Neural cell (in vitro differentiated cells): Measurements from ENCODE around the gene USP32.
"Not testable (repeated sequence)": the region's sequence is repeated elsewhere in the genome, so short reads cannot be mapped to it uniquely, and the experiment has no call there.

Experiments
- EP300 ChIP-seq: fragments of 450-650 bp; conservative IDR thresholded peaks from 2 replicates; pipeline ENCODE4 v1.6.1; 2014; ENCODE audit warnings: antibody characterized with exemption, mild to moderate bottlenecking, moderate library complexity; ENCODE audit not compliant: poor library complexity, severe bottlenecking
- EZH2 ChIP-seq: fragments of 200-600, 300-800 bp; shearing (Covaris generic), sonication (generic); IDR thresholded peaks from 2 replicates; pipeline ENCODE4 v1.6.1; 2014; ENCODE audit warnings: antibody characterized with exemption, low read length, borderline replicate concordance, mild to moderate bottlenecking; ENCODE audit not compliant: insufficient read depth, poor library complexity, severe bottlenecking
- MXI1 ChIP-seq: fragments of 450-650 bp; conservative IDR thresholded peaks from 2 replicates; pipeline ENCODE4 v1.6.1; 2014; ENCODE audit warnings: antibody characterized with exemption, mild to moderate bottlenecking; ENCODE audit not compliant: poor library complexity, severe bottlenecking
- POLR2AphosphoS5 ChIP-seq: IDR thresholded peaks from 2 replicates; pipeline ENCODE4 v1.6.1; 2012
- RAD21 ChIP-seq: fragments of 450-650 bp; conservative IDR thresholded peaks from 2 replicates; pipeline ENCODE4 v1.6.1; 2014; ENCODE audit warnings: antibody characterized with exemption, mild to moderate bottlenecking, moderate library complexity
- REST ChIP-seq: IDR thresholded peaks from 2 replicates; pipeline ENCODE4 v1.6.1; 2012; ENCODE audit warnings: borderline replicate concordance
- SMC3 ChIP-seq: fragments of 450-650 bp; conservative IDR thresholded peaks from 2 replicates; pipeline ENCODE4 v1.6.1; 2014; ENCODE audit warnings: antibody characterized with exemption, mild to moderate bottlenecking, moderate library complexity; ENCODE audit not compliant: poor library complexity
- TAF1 ChIP-seq: IDR thresholded peaks from 2 replicates; pipeline ENCODE4 v1.6.1; 2012; ENCODE audit warnings: low read depth
- TF ChIP-seq, protein P1 (sequence below): fragments of 450-650 bp; IDR thresholded peaks from 2 replicates; pipeline ENCODE4 v1.5.1; 2014; ENCODE audit warnings: antibody characterized with exemption, mild to moderate bottlenecking, moderate library complexity; ENCODE audit not compliant: poor library complexity, severe bottlenecking

GRCh38 chr17:60194141-60194540, 197.8 kb downstream of the USP32 start:
- TF ChIP-seq POLR2AphosphoS5, TAF1, RAD21, REST, EZH2, SMC3, EP300, MXI1: not testable (repeated sequence)
- TF ChIP-seq, protein P1, sequence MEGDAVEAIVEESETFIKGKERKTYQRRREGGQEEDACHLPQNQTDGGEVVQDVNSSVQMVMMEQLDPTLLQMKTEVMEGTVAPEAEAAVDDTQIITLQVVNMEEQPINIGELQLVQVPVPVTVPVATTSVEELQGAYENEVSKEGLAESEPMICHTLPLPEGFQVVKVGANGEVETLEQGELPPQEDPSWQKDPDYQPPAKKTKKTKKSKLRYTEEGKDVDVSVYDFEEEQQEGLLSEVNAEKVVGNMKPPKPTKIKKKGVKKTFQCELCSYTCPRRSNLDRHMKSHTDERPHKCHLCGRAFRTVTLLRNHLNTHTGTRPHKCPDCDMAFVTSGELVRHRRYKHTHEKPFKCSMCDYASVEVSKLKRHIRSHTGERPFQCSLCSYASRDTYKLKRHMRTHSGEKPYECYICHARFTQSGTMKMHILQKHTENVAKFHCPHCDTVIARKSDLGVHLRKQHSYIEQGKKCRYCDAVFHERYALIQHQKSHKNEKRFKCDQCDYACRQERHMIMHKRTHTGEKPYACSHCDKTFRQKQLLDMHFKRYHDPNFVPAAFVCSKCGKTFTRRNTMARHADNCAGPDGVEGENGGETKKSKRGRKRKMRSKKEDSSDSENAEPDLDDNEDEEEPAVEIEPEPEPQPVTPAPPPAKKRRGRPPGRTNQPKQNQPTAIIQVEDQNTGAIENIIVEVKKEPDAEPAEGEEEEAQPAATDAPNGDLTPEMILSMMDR: not testable (repeated sequence)
